IMR-90 (cell line): ENCODE results near the gene INTS3. TPM values are rescaled to one million over a fixed set of nuclear protein-coding genes. Genes with fewer than 3 reads are reported as not detected.

Source experiments
- ATAC-seq: fragments of 200-7000 bp; cut with Tn5 transposase; 2 replicates; pipeline ENCODE4 v1.9.1; 2020; ENCODE audit warnings: low read depth, mild to moderate bottlenecking, moderate library complexity
- BruUV-seq: library from RNA; stranded (reverse); fragments of 400-500 nt; replicated peaks from 2 replicates; lab custom pipeline; 2021; lab: Mats Ljungman, UMichigan
- CTCF ChIA-PET: fragments of 300-600 bp; formaldehyde crosslinking; extraction: SDS; loops from one replicate; lab custom pipeline; 2021; ENCODE audit warnings: antibody characterized with exemption; lab: Yijun Ruan, JAX
- POLR2A ChIA-PET: fragments of 300-600 bp; sonication (Branson Sonifier 250); formaldehyde crosslinking; loops from one replicate; lab custom pipeline; 2022; ENCODE audit warnings: antibody characterized with exemption; ENCODE audit not compliant: unreplicated experiment; lab: Charles Lee
- DNase-seq: peaks from one replicate; pipeline ENCODE4 v3.0.0; 2013
- H2AFZ ChIP-seq: replicated peaks from 2 replicates; pipeline ENCODE3; 2013; ENCODE audit warnings: low read length, mild to moderate bottlenecking; ENCODE audit not compliant: poor library complexity
- H2AK5ac ChIP-seq: 2 replicates; pipeline ENCODE4 v1.6.1; 2013; ENCODE audit warnings: low read depth, low read length, inconsistent platforms
- H2AK9ac ChIP-seq: replicated peaks from 2 replicates; pipeline ENCODE3; 2013; ENCODE audit warnings: mild to moderate bottlenecking, low read depth, low read length, moderate library complexity; ENCODE audit not compliant: poor library complexity
- H2BK120ac ChIP-seq: 2 replicates; pipeline ENCODE4 v1.6.1; 2013; ENCODE audit warnings: low read depth, low read length, inconsistent platforms
- H2BK15ac ChIP-seq: 3 replicates; pipeline ENCODE4 v1.6.1; 2013; ENCODE audit warnings: low read depth, low read length, inconsistent platforms
- H2BK20ac ChIP-seq: 2 replicates; pipeline ENCODE4 v1.6.1; 2013; ENCODE audit warnings: low read depth, mild to moderate bottlenecking, inconsistent platforms, low read length, moderate library complexity
- H2BK5ac ChIP-seq: 2 replicates; pipeline ENCODE4 v1.6.1; 2013; ENCODE audit warnings: mild to moderate bottlenecking, low read depth, low read length, inconsistent platforms; ENCODE audit not compliant: poor library complexity, severe bottlenecking
- H3K14ac ChIP-seq: replicated peaks from 2 replicates; pipeline ENCODE4 v1.6.1; 2013; ENCODE audit warnings: low read depth, low read length, inconsistent platforms
- H3K18ac ChIP-seq: 2 replicates; pipeline ENCODE4 v1.6.1; 2013; ENCODE audit warnings: low read depth, low read length, control low read depth
- H3K23ac ChIP-seq: 2 replicates; pipeline ENCODE4 v1.6.1; 2013; ENCODE audit warnings: low read depth, low read length, inconsistent platforms
- H3K27ac ChIP-seq: 2 replicates; pipeline ENCODE4 v1.5.1; 2013; ENCODE audit warnings: mild to moderate bottlenecking, control low read depth, low read length; ENCODE audit not compliant: insufficient read depth
- H3K27me3 ChIP-seq: 2 replicates; pipeline ENCODE4 v1.6.1; 2013; ENCODE audit warnings: low read length; ENCODE audit not compliant: control insufficient read depth, insufficient read depth
- H3K36me3 ChIP-seq: 2 replicates; pipeline ENCODE4 v1.6.1; 2013; ENCODE audit warnings: low read length, mixed read lengths; ENCODE audit not compliant: control insufficient read depth, insufficient read depth
- H3K4ac ChIP-seq: 2 replicates; pipeline ENCODE4 v1.6.1; 2013; ENCODE audit warnings: low read depth, low read length, inconsistent platforms
- H3K4me1 ChIP-seq: 2 replicates; pipeline ENCODE4 v1.6.1; 2013; ENCODE audit warnings: low read length, mixed read lengths; ENCODE audit not compliant: control insufficient read depth, insufficient read depth
- H3K4me2 ChIP-seq: 2 replicates; pipeline ENCODE4 v1.6.1; 2013; ENCODE audit warnings: low read depth, mild to moderate bottlenecking, control low read depth, low read length, moderate library complexity
- H3K4me3 ChIP-seq: 2 replicates; pipeline ENCODE4 v1.5.1; 2013; ENCODE audit warnings: low read depth, mild to moderate bottlenecking, control low read depth, low read length, moderate library complexity; ENCODE audit not compliant: insufficient read depth
- H3K56ac ChIP-seq: 2 replicates; pipeline ENCODE4 v1.6.1; 2013; ENCODE audit warnings: low read length, inconsistent platforms; ENCODE audit not compliant: insufficient read depth; ENCODE audit errors: extremely low read depth
- H3K79me1 ChIP-seq, 2 experiments: 2 replicates each; pipeline ENCODE4 v1.6.1; 2013; ENCODE audit warnings: low read length in 2 of 2, inconsistent platforms in 1 of 2, low read depth in 1 of 2
- H3K9ac ChIP-seq: 2 replicates; pipeline ENCODE4 v1.6.1; 2013; ENCODE audit warnings: low read depth, low read length, control low read depth
- H3K9me1 ChIP-seq: 2 replicates; pipeline ENCODE4 v1.6.1; 2013; ENCODE audit warnings: low read length, inconsistent platforms; ENCODE audit not compliant: insufficient read depth
- H3K9me3 ChIP-seq: 2 replicates; pipeline ENCODE4 v1.6.1; 2013; ENCODE audit warnings: low read length; ENCODE audit not compliant: control insufficient read depth, insufficient read depth
- H4K20me1 ChIP-seq: 2 replicates; pipeline ENCODE4 v1.6.1; 2013; ENCODE audit warnings: low read length, inconsistent platforms; ENCODE audit not compliant: insufficient read depth
- H4K5ac ChIP-seq: 2 replicates; pipeline ENCODE4 v1.6.1; 2013; ENCODE audit warnings: mild to moderate bottlenecking, low read depth, low read length, control low read depth
- H4K8ac ChIP-seq, 2 experiments: 2 replicates each; pipeline ENCODE4 v1.6.1; 2013; ENCODE audit warnings: low read depth in 2 of 2, low read length in 2 of 2, control low read depth in 1 of 2, inconsistent platforms in 1 of 2
- H4K91ac ChIP-seq: 2 replicates; pipeline ENCODE4 v1.6.1; 2013; ENCODE audit warnings: low read depth, low read length, inconsistent platforms; ENCODE audit not compliant: insufficient read depth
- BHLHE40 ChIP-seq: fragments of 150-350 bp; IDR thresholded peaks from 2 replicates; pipeline ENCODE4 v1.6.1; 2016; ENCODE audit warnings: mild to moderate bottlenecking, low read depth, low read length
- CEBPB ChIP-seq: IDR thresholded peaks from 2 replicates; pipeline ENCODE4 v1.6.1; 2012; ENCODE audit warnings: low read depth, low read length, improper control_type of control experiment
- CHD1 ChIP-seq: IDR thresholded peaks from 2 replicates; pipeline ENCODE4 v1.6.1; 2012; ENCODE audit warnings: low read depth, low read length, improper control_type of control experiment
- CTCF ChIP-seq: conservative IDR thresholded peaks from 2 replicates; pipeline ENCODE4 v1.5.1; 2012; ENCODE audit warnings: mild to moderate bottlenecking, low read depth, low read length, improper control_type of control experiment
- ELK1 ChIP-seq: fragments of 150-350 bp; IDR thresholded peaks from 2 replicates; pipeline ENCODE4 v1.6.1; 2016; ENCODE audit warnings: low read depth, mild to moderate bottlenecking, low read length, moderate library complexity, borderline replicate concordance
- FOS ChIP-seq: fragments of 150-350 bp; IDR thresholded peaks from 2 replicates; pipeline ENCODE4 v1.6.1; 2016; ENCODE audit warnings: low read depth, low read length
- MAFK ChIP-seq: IDR thresholded peaks from 2 replicates; pipeline ENCODE4 v1.6.1; 2012; ENCODE audit warnings: low read depth, low read length, improper control_type of control experiment
- MAZ ChIP-seq: IDR thresholded peaks from 2 replicates; pipeline ENCODE4 v1.6.1; 2012; ENCODE audit warnings: low read depth, mild to moderate bottlenecking, low read length, improper control_type of control experiment, moderate library complexity, borderline replicate concordance
- MXI1 ChIP-seq: IDR thresholded peaks from 2 replicates; pipeline ENCODE4 v1.6.1; 2012; ENCODE audit warnings: low read depth, mild to moderate bottlenecking, low read length, moderate library complexity, borderline replicate concordance
- NFE2L2 ChIP-seq: fragments of 150-350 bp; IDR thresholded peaks from 2 replicates; pipeline ENCODE4 v1.6.1; 2016; ENCODE audit warnings: low read depth, mild to moderate bottlenecking, low read length
- POLR2A ChIP-seq: IDR thresholded peaks from 2 replicates; pipeline ENCODE4 v1.6.1; 2012; ENCODE audit warnings: mild to moderate bottlenecking, low read depth, low read length
- RAD21 ChIP-seq: IDR thresholded peaks from 2 replicates; pipeline ENCODE4 v1.6.1; 2012; ENCODE audit warnings: low read length, improper control_type of control experiment
- RFX5 ChIP-seq: IDR thresholded peaks from 2 replicates; pipeline ENCODE4 v1.8.0; 2012; ENCODE audit warnings: low read depth, mild to moderate bottlenecking, low read length, moderate library complexity
- SMC3 ChIP-seq: fragments of 150-350 bp; IDR thresholded peaks from 2 replicates; pipeline ENCODE4 v1.6.1; 2016; ENCODE audit warnings: low read depth, mild to moderate bottlenecking, antibody characterized with exemption, low read length, moderate library complexity
- WGBS, 2 experiments: methylation state at CpG; one replicate each; pipeline versions ENCODE4 v1.1.5 to v1.1.7; 2013; ENCODE audit warnings: missing lambda C conversion rate in 2 of 2; ENCODE audit not compliant: insufficient read length in 1 of 2; ENCODE audit errors: extremely low coverage in 2 of 2; 5-methylcytosine and 5-hydroxymethylcytosine counted together
- dilution Hi-C: fragments of 300-500 bp; cut with HindIII; formaldehyde crosslinking; loops from one replicate; pipeline ENCODE4 v1.14.3; 2018; ENCODE audit warnings: low sequenced_read_pairs; ENCODE audit not compliant: unreplicated experiment
- in situ Hi-C: fragments of 300-500 bp; cut with MboI; formaldehyde crosslinking; loops from 3 replicates; pipeline ENCODE4 v1.14.3; 2019; ENCODE audit warnings: low sequenced_read_pairs, inconsistent platforms, mixed read lengths
- intact Hi-C: fragments of 100-400 bp; cut with micrococcal nuclease; formaldehyde crosslinking; loops from 2 replicates; pipeline ENCODE4 v1.10.0; 2022
- polyA plus RNA-seq, 3 experiments: library from polyadenylated mRNA; depleted of rRNA; stranded (reverse); fragments of >200 nt; gene quantifications; 2 replicates each; pipeline ENCODE4 v1.2.3, GENCODE V29; 2012; ENCODE audit warnings: low replicate concordance in 1 of 3
- total RNA-seq: library from RNA; depleted of rRNA; stranded (reverse); fragments of >200 nt; gene quantifications from 2 replicates; pipeline ENCODE4 v1.2.3, GENCODE V29; 2012
- TF ChIP-seq, protein P1 (sequence below): fragments of 150-350 bp; IDR thresholded peaks from 2 replicates; pipeline ENCODE4 v1.6.1; 2017; ENCODE audit warnings: mild to moderate bottlenecking, antibody characterized with exemption, low read length, low read depth

The INTS3 gene
- total and polyA plus RNA-seq, 2 of the 4 experiments (the other 2 are of a cell fraction), result 33.5 to 59.4 TPM

GRCh38 chr1:153742411-153743142 lies 14.7 kb downstream of the INTS3 start:
- H3K9me1 ChIP-seq, result peaks cover 10% of the 10 kb centered on the region; the same call in 1 of the 2 replicates
- CTCF ChIA-PET, result interaction anchor here (0.7 to 1.0 kb wide), 2 partner anchors 15 to 25 kb away, joined by 3 to 4 read pairs; partner anchors contain the start of gene INTS3
- TF ChIP-seq NFE2L2 (no peak), CEBPB (no peak), FOS (no peak), MAZ (no peak), SMC3 (no peak), MAFK (no peak), CTCF (no peak), ELK1 (no peak), RAD21 (no peak), POLR2A (no peak), MXI1 (no peak), BHLHE40 (no peak), RFX5 (no peak), CHD1 (no peak)
- TF ChIP-seq, protein P1, sequence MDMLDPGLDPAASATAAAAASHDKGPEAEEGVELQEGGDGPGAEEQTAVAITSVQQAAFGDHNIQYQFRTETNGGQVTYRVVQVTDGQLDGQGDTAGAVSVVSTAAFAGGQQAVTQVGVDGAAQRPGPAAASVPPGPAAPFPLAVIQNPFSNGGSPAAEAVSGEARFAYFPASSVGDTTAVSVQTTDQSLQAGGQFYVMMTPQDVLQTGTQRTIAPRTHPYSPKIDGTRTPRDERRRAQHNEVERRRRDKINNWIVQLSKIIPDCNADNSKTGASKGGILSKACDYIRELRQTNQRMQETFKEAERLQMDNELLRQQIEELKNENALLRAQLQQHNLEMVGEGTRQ, result no peak

More at GRCh38 chr1:153742411-153743142, 14.7 kb downstream of the INTS3 start:
- Histone ChIP-seq H3K56ac (no peak overlapping the region), H3K27ac (no peak overlapping the region), H3K79me1 (peaks cover 23 to 33% of the 10 kb centered on the region in 2 experiments), H3K4me2 (no peak overlapping the region), H4K20me1 (no peaks in the 10 kb centered on the region), H3K4me1 (peaks cover 3% of the 10 kb centered on the region), H3K9me3 (no peaks in the 10 kb centered on the region), H4K8ac (no peak overlapping the region), H2BK15ac (no peak overlapping the region), H3K18ac (no peak overlapping the region), H2BK5ac (no peak overlapping the region), H2AK5ac (no peak overlapping the region), H2BK20ac (no peak overlapping the region), H2BK120ac (no peak overlapping the region), H4K91ac (no peak overlapping the region), H2AFZ (no peak overlapping the region), H3K14ac (no peak overlapping the region; the same call in 1 of the 2 replicates), H3K9ac (no peak overlapping the region), H3K4ac (no peak overlapping the region; the same call in 1 of the 2 replicates), H4K5ac (no peak overlapping the region), H3K23ac (no peak overlapping the region; the same call in 1 of the 2 replicates), H2AK9ac (no peak overlapping the region), H3K4me3 (no peak overlapping the region), H3K27me3 (no peaks in the 10 kb centered on the region), H3K36me3 (peaks cover 31% of the 10 kb centered on the region)
- no CpG with 5 or more reads among the region's 5 CpGs for WGBS, 2 experiments
- POLR2A ChIA-PET, result no interaction called here
- intact Hi-C loops (no loop called here), dilution Hi-C loops (no loop called here), in situ Hi-C loops (no loop called here)
- ATAC-seq, result peak; percentile 40
- peak; percentile 56 for DNase-seq
- BruUV-seq, result no TSS peak
